COLO668 (cell line): ENCODE data around the gene HMCN2.

ENCODE experiments used
- DNase-seq: peaks from one replicate; lab custom pipeline; 2025; ENCODE audit not compliant: unreplicated experiment; lab: John Stamatoyannopoulos, UW

Gene HMCN2

GRCh38 chr9:130483371-130483971, 217.9 kb downstream of the HMCN2 start:
- no peak for DNase-seq
